HG02759 (cell line): ENCODE measurements around the gene THSD7B.
"Not testable (repeated sequence)": the region's sequence is repeated elsewhere in the genome, so short reads cannot be mapped to it uniquely, and the experiment has no call there.

Source experiments
- ATAC-seq: cut with Tn5 transposase; IDR thresholded peaks from one replicate; pipeline ENCODE4 v1.9.1; 2021; ENCODE audit warnings: mild to moderate bottlenecking, moderate library complexity; ENCODE audit not compliant: unreplicated experiment

Gene THSD7B

DNA sequence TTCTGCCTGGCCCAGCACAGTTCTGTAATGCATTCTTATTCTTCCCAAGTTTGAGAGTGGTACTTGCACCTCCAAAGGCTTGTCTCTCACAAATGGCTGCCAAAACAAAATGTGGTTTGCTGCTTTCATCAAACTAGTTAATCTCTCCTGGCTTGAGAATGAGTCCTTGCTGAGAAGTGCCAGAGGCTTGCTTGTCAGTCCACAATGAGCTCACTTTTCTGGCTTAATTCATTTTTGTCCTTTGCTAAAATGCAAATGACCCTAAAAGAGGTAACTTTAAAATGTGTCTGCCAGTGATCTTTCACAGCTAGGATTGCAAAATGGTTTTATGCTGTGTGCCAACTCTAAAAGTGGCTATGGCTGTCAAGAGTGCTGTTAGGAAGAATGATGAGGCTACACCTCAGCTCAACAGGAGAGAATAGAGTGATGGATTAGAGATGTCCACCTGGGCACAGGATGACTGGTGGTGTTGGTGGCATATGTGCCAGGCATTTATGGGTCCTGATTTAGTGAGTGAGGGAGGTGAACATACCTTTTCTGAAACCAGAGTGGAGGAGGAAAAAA lies 907.7 kb downstream of the THSD7B start:
- no peak for ATAC-seq

- ATAC-seq, result no peak
Observed at GRCh38 chr2:137674991-137675390, 909.6 kb downstream of the THSD7B start.

- ATAC-seq, result no peak
Observed at GRCh38 chr2:137675584-137676327, 910.4 kb downstream of the THSD7B start.

GRCh38 chr2:137676346-137676745 lies 911.0 kb downstream of the THSD7B start:
- ATAC-seq, result no peak

- ATAC-seq, result no peak
Observed at GRCh38 chr2:137677466-137677865, 912.1 kb downstream of the THSD7B start.

- no peak for ATAC-seq
Observed at GRCh38 chr2:137689549-137689948, 924.2 kb downstream of the THSD7B start.

GRCh38 chr2:137693534-137693933 lies 928.2 kb downstream of the THSD7B start:
- ATAC-seq, result no peak

- no peak for ATAC-seq
Observed at GRCh38 chr2:137696916-137697315, 931.6 kb downstream of the THSD7B start.

DNA sequence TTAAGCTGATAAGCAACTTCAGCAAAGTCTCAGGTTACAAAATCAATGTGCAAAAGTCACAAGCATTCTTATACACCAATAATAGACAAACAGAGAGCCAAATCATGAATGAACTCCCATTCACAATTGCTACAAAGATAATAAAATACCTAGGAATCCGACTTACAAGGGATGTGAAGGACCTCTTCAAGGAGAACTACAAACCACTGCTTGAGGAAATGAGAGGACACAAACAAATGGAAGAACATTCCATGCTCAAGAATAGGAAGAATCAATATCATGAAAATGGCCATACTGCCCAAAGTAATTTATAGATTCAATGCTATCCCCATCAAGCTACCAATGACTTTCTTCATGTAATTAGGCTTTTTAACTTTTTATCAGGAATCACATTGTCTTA lies 934.9 kb downstream of the THSD7B start:
- not testable (repeated sequence) for ATAC-seq

GRCh38 chr2:137700681-137701080 lies 935.3 kb downstream of the THSD7B start:
- no peak for ATAC-seq

GRCh38 chr2:137705296-137705695 lies 940.0 kb downstream of the THSD7B start:
- no peak for ATAC-seq

GRCh38 chr2:137706786-137707613 lies 941.7 kb downstream of the THSD7B start:
- no peak for ATAC-seq

DNA sequence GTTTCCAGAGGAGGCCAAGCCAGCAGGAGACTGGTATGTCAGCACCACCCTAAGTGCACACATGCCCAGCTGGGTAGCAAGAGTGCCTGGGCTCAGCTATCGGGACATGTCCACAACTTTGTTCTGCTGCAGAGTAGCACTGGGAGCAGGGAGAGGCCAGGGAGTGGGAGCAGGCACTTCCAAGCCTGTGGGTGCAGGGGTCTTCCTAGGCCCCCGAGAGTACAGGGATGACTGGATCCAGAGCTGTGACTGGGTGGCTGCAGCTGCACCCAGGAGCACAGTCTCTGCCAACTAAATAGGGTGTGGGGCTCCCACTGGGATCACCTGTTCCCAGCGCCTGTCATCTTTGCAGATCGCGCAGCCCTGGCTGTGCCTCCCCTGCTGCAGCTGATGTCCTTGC lies 943.0 kb downstream of the THSD7B start:
- ATAC-seq, result no peak

GRCh38 chr2:137715731-137716191 lies 950.4 kb downstream of the THSD7B start:
- ATAC-seq, result no peak

- no peak for ATAC-seq
Observed at GRCh38 chr2:137718786-137719185, 953.4 kb downstream of the THSD7B start.

- no peak for ATAC-seq
Observed at GRCh38 chr2:137721733-137722132, 956.4 kb downstream of the THSD7B start.

DNA sequence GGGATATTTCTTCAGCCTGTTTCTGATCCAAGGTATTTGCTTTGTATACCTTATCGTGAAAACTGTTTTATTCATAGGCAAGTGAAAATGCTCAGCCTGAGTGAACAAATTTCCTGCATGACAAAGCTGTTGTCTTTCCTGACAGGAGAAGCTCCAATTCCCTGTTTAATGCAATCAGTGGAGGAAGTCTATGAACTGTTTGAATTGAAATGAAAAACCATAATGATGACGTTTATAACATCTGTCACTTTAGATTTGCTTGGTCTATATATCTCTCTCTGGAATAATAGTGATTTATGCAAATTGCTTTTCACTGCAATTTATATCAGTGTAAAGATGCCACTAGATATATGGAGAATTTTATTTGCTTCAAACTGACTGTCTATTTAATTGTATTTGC lies 959.6 kb downstream of the THSD7B start:
- ATAC-seq, result no peak
